DND-41 (cell line): ENCODE data around the gene ZMYND19.
A peak's percentile ranks its signal among the peaks of the same experiment; 100 is the strongest.

Experiments used
- ATAC-seq: fragments of 200-7000 bp; cut with Tn5 transposase; 3 replicates; pipeline ENCODE4 v1.9.1; 2021; ENCODE audit warnings: low read depth; ENCODE audit not compliant: insufficient read depth
- DNase-seq: peaks from one replicate; pipeline ENCODE4 v3.0.0-alpha.2; 2020
- H2AFZ ChIP-seq: 2 replicates; pipeline ENCODE4 v1.6.0; 2012; ENCODE audit warnings: low read depth, low read length
- H3K27ac ChIP-seq: 2 replicates; pipeline ENCODE4 v1.5.1; 2012; ENCODE audit warnings: low read length, inconsistent platforms
- H3K27me3 ChIP-seq: fragments of 200-600 bp; sonication (generic); 2 replicates; pipeline ENCODE4 v1.6.0; 2012; ENCODE audit warnings: low read length, mild to moderate bottlenecking, inconsistent platforms; ENCODE audit not compliant: insufficient read depth, poor library complexity
- H3K36me3 ChIP-seq: 2 replicates; pipeline ENCODE4 v1.5.1; 2012; ENCODE audit warnings: low read length, inconsistent platforms; ENCODE audit not compliant: insufficient read depth
- H3K4me1 ChIP-seq: 2 replicates; pipeline ENCODE4 v1.5.1; 2012; ENCODE audit warnings: mild to moderate bottlenecking, low read length; ENCODE audit not compliant: insufficient read depth
- H3K4me2 ChIP-seq: 2 replicates; pipeline ENCODE4 v1.6.0; 2012; ENCODE audit warnings: mild to moderate bottlenecking, moderate library complexity, low read length, inconsistent platforms; ENCODE audit not compliant: insufficient read depth
- H3K4me3 ChIP-seq, 2 experiments: fragments of 200-600 bp in 1 of 2; shearing (Covaris generic) in 1 of 2; 2 replicates each; pipeline ENCODE4 v1.5.1; 2012 to 2016; ENCODE audit warnings: inconsistent platforms in 2 of 2, low read length in 2 of 2, mild to moderate bottlenecking in 2 of 2, low read depth in 1 of 2, moderate library complexity in 1 of 2
- H3K79me2 ChIP-seq: 2 replicates; pipeline ENCODE4 v1.6.0; 2012; ENCODE audit warnings: low read length, inconsistent platforms; ENCODE audit not compliant: insufficient read depth
- H3K9ac ChIP-seq: 2 replicates; pipeline ENCODE4 v1.6.0; 2012; ENCODE audit warnings: low read depth, mild to moderate bottlenecking, inconsistent platforms, low read length, moderate library complexity
- H3K9me3 ChIP-seq: 2 replicates; pipeline ENCODE4 v1.5.1; 2012; ENCODE audit warnings: low read length, moderate library complexity, mild to moderate bottlenecking, inconsistent platforms; ENCODE audit not compliant: insufficient read depth, severe bottlenecking
- H4K20me1 ChIP-seq: 2 replicates; pipeline ENCODE4 v1.6.0; 2012; ENCODE audit warnings: low read length; ENCODE audit not compliant: insufficient read depth
- CTCF ChIP-seq: IDR thresholded peaks from 2 replicates; pipeline ENCODE4 v1.5.1; 2012; ENCODE audit warnings: borderline replicate concordance, low read length, moderate library complexity, mild to moderate bottlenecking; ENCODE audit not compliant: poor library complexity, severe bottlenecking; ENCODE audit errors: extremely low read depth
- EZH2 ChIP-seq: IDR thresholded peaks from 3 replicates; pipeline ENCODE4 v1.6.1; 2012; ENCODE audit warnings: borderline replicate concordance, low read depth, mild to moderate bottlenecking, moderate library complexity, low read length, inconsistent platforms; ENCODE audit not compliant: severe bottlenecking

Gene ZMYND19

GRCh38 chr9:137614631-137615386, 24.5 kb upstream of the ZMYND19 start:
- TF ChIP-seq EZH2 (no peak), CTCF (peak; percentile 15)
- Histone ChIP-seq H3K27ac (no peak overlapping the region), H3K4me1 (peaks cover 21% of the 10 kb centered on the region), H3K79me2 (peaks cover 36% of the 10 kb centered on the region), H3K9ac (no peak overlapping the region), H2AFZ (no peak overlapping the region), H3K36me3 (peaks cover 48% of the 10 kb centered on the region), H3K4me3 (no peak overlapping the region), H3K4me2 (no peak overlapping the region), H3K27me3 (no peaks in the 10 kb centered on the region), H4K20me1 (peaks cover 32% of the 10 kb centered on the region), H3K9me3 (no peaks in the 10 kb centered on the region)
- ATAC-seq (no peak), DNase-seq (no peak)

- no peak overlapping the region for H3K4me2 ChIP-seq
- TF ChIP-seq EZH2 (no peak), CTCF (no peak)
- H3K27me3 ChIP-seq, result no peaks in the 10 kb centered on the region
- H2AFZ ChIP-seq, result no peak overlapping the region
- H3K36me3 ChIP-seq, result peaks cover 48% of the 10 kb centered on the region
- no peak overlapping the region for H3K4me3 ChIP-seq
- no peak for ATAC-seq
- peaks cover 18% of the 10 kb centered on the region for H3K4me1 ChIP-seq
- DNase-seq, result no peak
- H3K79me2 ChIP-seq, result peaks cover 29% of the 10 kb centered on the region
- no peak overlapping the region for H3K9ac ChIP-seq
- no peaks in the 10 kb centered on the region for H3K9me3 ChIP-seq
- peaks cover 32% of the 10 kb centered on the region for H4K20me1 ChIP-seq
- no peak overlapping the region for H3K27ac ChIP-seq
Measured at GRCh38 chr9:137613738-137614523, 23.6 kb upstream of the ZMYND19 start.

- Histone ChIP-seq H3K4me2 (no peak overlapping the region), H2AFZ (no peak overlapping the region), H3K27me3 (no peaks in the 10 kb centered on the region), H3K36me3 (peaks cover 50% of the 10 kb centered on the region), H4K20me1 (peaks cover 32% of the 10 kb centered on the region), H3K4me1 (peaks cover 18% of the 10 kb centered on the region), H3K27ac (no peak overlapping the region; the same call in 1 of the 2 replicates), H3K79me2 (peaks cover 28% of the 10 kb centered on the region), H3K4me3 (no peak overlapping the region), H3K9ac (no peak overlapping the region), H3K9me3 (no peaks in the 10 kb centered on the region)
- ATAC-seq, result no peak
- DNase-seq, result no peak
- no peak for TF ChIP-seq EZH2
- no peak for TF ChIP-seq CTCF
Measured at GRCh38 chr9:137613259-137613658, 22.9 kb upstream of the ZMYND19 start.
